ENCODE measurements around the gene NLN. TPM values are rescaled to one million over a fixed set of nuclear protein-coding genes. Genes with fewer than 3 reads are reported as not detected.
"Not testable (repeated sequence)": the region's sequence is repeated elsewhere in the genome, so short reads cannot be mapped to it uniquely, and the experiment has no call there.

NLN gene
- total RNA-seq, result 13.8 TPM
- long read RNA-seq, full-length matches to known transcripts, result 8 of 16 reads
- long read RNA-seq, partial matches to known transcripts, result 0 of 16 reads
- long read RNA-seq, other reads (novel, unspliced or antisense), result 8 of 16 reads

DNA sequence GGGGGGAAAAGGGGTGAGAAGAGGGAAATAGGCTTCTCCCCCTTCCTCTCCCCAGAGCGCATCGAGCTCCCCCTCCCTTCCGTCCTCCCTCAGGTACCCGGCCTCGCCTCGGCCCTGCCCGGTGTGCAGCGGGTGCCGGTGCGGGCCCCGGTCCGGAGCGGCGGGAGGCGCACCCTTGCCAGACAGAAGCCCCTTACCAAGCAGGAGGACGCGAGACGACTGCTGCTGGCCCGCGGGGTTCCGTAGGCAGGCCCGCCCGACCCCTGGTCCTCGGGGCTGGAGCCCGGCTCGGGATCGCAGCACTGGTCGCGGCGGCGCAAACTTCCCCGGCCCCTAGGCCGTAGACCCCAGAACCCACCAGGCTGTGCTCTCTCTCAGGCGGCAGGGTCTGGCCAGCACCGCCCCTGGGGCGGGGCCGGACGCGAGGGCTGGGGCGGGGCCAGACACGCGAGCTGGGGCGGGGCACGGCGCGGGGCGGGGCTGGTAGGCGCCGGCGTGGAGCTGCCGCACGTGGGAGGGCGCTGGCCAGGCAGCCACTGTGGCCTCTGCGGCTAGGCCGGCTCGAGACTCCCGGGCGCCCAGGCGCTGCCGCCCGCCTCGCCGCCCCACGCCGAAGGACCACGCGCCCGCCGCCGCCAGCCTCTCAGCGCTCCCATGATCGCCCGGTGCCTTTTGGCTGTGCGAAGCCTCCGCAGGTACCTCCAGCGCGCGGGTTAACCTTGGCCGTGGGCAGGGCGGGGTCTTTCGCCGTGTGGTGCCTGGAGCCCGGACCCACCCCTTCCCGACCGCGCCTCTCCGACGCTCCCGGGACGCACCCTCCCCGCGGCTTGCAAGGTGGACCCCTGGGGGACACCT is at the start of gene NLN, which contains the start of gene SGTB:
NLN (plus strand) TSS at position 486 of the 855 bp plus-strand sequence; CDS start at position 655, 169 bp downstream.
SGTB (minus strand) TSS at position 390 of the 855 bp plus-strand sequence. CDS start 1,302 bp downstream, outside the sequence.
- Histone ChIP-seq H3K27me3 (ENCODE audit: low read depth) (no peaks in the 10 kb centered on the region), H3K4me3 (peak within 1 kb of the TSS; percentile 96), H3K36me3 (no peaks in the 10 kb centered on the region), H3K4me1 (peaks cover 13% of the 10 kb centered on the region), H3K27ac (peak within 1 kb of the TSS; percentile 84), H3K9me3 (no peaks in the 10 kb centered on the region)
- ATAC-seq, result peak; percentile 100
- TF ChIP-seq, protein P1, sequence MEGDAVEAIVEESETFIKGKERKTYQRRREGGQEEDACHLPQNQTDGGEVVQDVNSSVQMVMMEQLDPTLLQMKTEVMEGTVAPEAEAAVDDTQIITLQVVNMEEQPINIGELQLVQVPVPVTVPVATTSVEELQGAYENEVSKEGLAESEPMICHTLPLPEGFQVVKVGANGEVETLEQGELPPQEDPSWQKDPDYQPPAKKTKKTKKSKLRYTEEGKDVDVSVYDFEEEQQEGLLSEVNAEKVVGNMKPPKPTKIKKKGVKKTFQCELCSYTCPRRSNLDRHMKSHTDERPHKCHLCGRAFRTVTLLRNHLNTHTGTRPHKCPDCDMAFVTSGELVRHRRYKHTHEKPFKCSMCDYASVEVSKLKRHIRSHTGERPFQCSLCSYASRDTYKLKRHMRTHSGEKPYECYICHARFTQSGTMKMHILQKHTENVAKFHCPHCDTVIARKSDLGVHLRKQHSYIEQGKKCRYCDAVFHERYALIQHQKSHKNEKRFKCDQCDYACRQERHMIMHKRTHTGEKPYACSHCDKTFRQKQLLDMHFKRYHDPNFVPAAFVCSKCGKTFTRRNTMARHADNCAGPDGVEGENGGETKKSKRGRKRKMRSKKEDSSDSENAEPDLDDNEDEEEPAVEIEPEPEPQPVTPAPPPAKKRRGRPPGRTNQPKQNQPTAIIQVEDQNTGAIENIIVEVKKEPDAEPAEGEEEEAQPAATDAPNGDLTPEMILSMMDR (IDR thresholded peaks at IDR 0.05), result no peak
- intact Hi-C loops (cut with DNase I), result no loop called here
- DNase-seq, result peak; percentile 91

DNA sequence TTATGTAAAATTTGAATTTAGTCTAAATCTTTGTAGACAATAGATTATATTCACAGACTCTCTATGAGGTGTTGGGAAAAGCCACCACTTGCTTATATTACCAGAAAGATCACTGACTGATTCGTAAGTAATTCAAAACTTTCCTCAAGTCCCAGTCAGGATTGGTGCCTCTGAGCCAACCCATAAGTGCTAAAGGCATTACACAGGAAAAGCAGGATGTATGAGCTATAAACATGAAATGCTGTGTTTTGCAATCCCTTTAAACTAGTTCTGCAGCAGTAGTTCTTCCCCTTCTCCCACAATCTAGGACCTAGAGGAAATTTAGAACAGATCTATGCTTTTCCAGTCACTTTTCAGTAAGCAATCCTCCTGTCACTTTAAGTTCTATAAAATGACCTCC is 49.2 kb upstream of the NLN start:
- no peaks in the 10 kb centered on the region for H3K4me1 ChIP-seq
- intact Hi-C loops (cut with DNase I), result no loop called here
- peaks cover 36% of the 10 kb centered on the region for H3K36me3 ChIP-seq
- no peak overlapping the region for H3K4me3 ChIP-seq
- DNase-seq (no peak), ATAC-seq (no peak)
- no peaks in the 10 kb centered on the region for H3K9me3 ChIP-seq
- TF ChIP-seq, protein P1 (IDR thresholded peaks at IDR 0.05), result no peak
- no peaks in the 10 kb centered on the region for H3K27me3 ChIP-seq (ENCODE audit: low read depth)
- H3K27ac ChIP-seq, result no peak overlapping the region

DNA sequence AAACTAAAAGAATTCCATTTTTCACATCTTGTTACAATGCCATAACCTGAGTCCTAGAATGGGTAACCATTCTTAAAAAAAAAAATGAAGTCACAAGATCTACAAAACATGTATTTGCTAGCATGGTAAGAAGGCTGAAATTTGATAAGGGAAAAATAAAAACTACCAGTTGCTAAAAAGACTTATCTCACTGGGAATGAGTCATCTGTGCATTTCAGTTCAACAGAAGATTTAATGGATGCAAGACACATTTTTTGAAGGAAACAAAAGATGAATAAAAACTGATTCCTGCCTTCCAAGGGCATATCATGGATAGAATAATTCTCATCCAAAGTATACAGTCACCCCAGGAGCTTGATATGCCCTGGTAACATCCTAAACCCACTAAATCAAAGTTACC is 47.3 kb upstream of the NLN start:
- H3K4me3 ChIP-seq, result no peak overlapping the region
- TF ChIP-seq, protein P1 (IDR thresholded peaks at IDR 0.05), result no peak
- DNase-seq, result no peak
- intact Hi-C loops (cut with DNase I), result no loop called here
- H3K36me3 ChIP-seq, result peaks cover 41% of the 10 kb centered on the region
- no peaks in the 10 kb centered on the region for H3K9me3 ChIP-seq
- no peak for ATAC-seq
- H3K4me1 ChIP-seq, result no peaks in the 10 kb centered on the region
- no peak overlapping the region for H3K27ac ChIP-seq
- no peaks in the 10 kb centered on the region for H3K27me3 ChIP-seq (ENCODE audit: low read depth)

DNA sequence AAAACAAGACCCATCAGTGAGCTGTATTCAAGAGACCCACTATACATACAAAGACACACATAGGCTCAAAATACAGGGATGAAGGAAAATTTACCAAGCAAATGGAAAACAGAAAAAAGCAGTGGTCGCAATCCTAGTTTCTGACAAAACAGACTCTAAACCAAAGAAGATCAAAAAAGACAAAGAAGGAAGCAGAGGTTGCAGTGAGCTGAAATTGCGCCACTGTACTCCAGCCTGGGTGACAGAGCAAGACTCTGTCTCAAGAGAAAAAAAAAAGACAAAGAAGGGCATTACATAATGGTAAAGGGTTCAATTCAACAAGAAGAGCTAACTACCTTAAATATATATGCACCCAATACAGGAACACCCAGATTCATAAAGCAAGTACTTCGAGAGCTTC is 45.9 kb upstream of the NLN start:
- DNase-seq; H3K27ac ChIP-seq; intact Hi-C loops (cut with DNase I); H3K4me1 ChIP-seq; H3K4me3 ChIP-seq; ATAC-seq; H3K9me3 ChIP-seq; H3K27me3 ChIP-seq (ENCODE audit: low read depth): not testable (repeated sequence)
- peaks cover 41% of the 10 kb centered on the region for H3K36me3 ChIP-seq

DNA sequence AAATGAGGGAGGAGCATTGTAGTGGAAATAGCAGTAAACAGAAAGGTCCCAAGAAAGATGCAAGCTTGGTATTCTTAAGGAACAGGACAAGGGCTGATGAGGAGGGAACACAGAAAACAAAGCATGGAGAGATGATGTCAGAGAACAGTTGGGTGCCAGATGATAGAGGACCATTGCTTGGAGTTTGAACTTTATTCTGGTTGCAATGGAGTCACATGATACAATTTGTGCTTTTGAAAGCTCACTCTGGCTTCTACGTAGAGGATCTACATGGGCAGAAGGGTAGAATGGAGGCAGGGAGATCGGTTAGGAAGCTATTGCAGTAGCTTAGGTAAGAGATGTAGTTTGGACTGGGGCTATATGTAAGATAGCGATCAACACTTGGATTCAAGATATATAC is 39.9 kb upstream of the NLN start:
- TF ChIP-seq, protein P1 (IDR thresholded peaks at IDR 0.05), result no peak
- Histone ChIP-seq H3K27ac (no peak overlapping the region), H3K27me3 (ENCODE audit: low read depth) (no peaks in the 10 kb centered on the region), H3K36me3 (peaks cover 50% of the 10 kb centered on the region), H3K9me3 (no peaks in the 10 kb centered on the region), H3K4me1 (no peaks in the 10 kb centered on the region), H3K4me3 (no peak overlapping the region)
- ATAC-seq (no peak), DNase-seq (no peak)
- intact Hi-C loops (cut with DNase I), result no loop called here

DNA sequence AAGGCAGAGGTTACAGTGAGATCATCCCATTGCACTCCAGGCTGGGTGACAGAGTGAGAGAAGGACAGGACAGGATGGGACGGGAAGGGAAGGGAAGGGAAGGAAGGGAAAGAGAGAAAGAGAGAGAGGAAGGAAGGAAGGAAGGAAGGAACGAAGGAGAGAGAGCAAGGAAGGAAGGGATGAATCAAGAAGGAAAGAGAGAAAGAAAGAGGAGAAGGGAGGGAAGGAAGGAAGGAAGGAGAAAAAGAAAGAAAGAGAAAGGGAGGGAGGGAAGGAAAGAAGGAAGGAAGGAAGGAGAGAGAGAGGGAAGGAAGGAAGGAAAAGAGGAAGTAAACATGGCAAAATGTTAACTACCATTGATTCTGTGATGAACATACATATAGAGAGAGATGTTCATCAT is 28.9 kb upstream of the NLN start:
- TF ChIP-seq, protein P1 (IDR thresholded peaks at IDR 0.05), result no peak
- ATAC-seq (no peak), DNase-seq (no peak)
- H3K27me3 ChIP-seq (ENCODE audit: low read depth), result no peaks in the 10 kb centered on the region
- no peaks in the 10 kb centered on the region for H3K9me3 ChIP-seq
- no peaks in the 10 kb centered on the region for H3K4me1 ChIP-seq
- intact Hi-C loops (cut with DNase I), result no loop called here
- H3K27ac ChIP-seq, result no peak overlapping the region
- no peak overlapping the region for H3K4me3 ChIP-seq
- H3K36me3 ChIP-seq, result peaks cover 26% of the 10 kb centered on the region
